CD8-positive, alpha-beta memory T cell (primary cell): ENCODE results near the gene TTC28. TPM values are rescaled to one million over a fixed set of nuclear protein-coding genes. Genes with fewer than 3 reads are reported as not detected.

Experiments used
- CTCF ChIA-PET: fragments of 350-600 bp; sonication (Branson Sonifier 250); formaldehyde crosslinking; loops from one replicate; lab custom pipeline; 2021; ENCODE audit warnings: antibody characterized with exemption; lab: Charles Lee
- POLR2A ChIA-PET: fragments of 350-600 bp; sonication (Branson Sonifier 250); formaldehyde crosslinking; loops from one replicate; lab custom pipeline; 2021; ENCODE audit warnings: antibody characterized with exemption; lab: Charles Lee
- DNase-seq, 5 donors: peaks; one replicate each; pipeline versions ENCODE4 v3.0.0 to v3.0.0-alpha.2; 2020 to 2022; ENCODE audit warnings: mixed read lengths in 1 of 5
- H3K27ac ChIP-seq: one replicate; pipeline ENCODE4 v1.7.0; 2013; ENCODE audit warnings: low read depth, mild to moderate bottlenecking, low read length, moderate library complexity
- H3K27me3 ChIP-seq: 2 replicates; pipeline ENCODE4 v1.7.0; 2013; ENCODE audit warnings: low read length, mild to moderate bottlenecking; ENCODE audit not compliant: insufficient read depth, poor library complexity, severe bottlenecking
- H3K36me3 ChIP-seq: 2 replicates; pipeline ENCODE4 v1.7.0; 2013; ENCODE audit warnings: mild to moderate bottlenecking, low read length, moderate library complexity; ENCODE audit not compliant: insufficient read depth
- H3K4me1 ChIP-seq: 2 replicates; pipeline ENCODE4 v1.7.0; 2013; ENCODE audit warnings: mild to moderate bottlenecking, low read length, moderate library complexity; ENCODE audit not compliant: insufficient read depth
- H3K4me3 ChIP-seq: 2 replicates; pipeline ENCODE4 v1.7.0; 2013; ENCODE audit warnings: mild to moderate bottlenecking, low read length
- H3K9me3 ChIP-seq: 2 replicates; pipeline ENCODE4 v1.7.0; 2013; ENCODE audit warnings: mild to moderate bottlenecking, low read length
- H3K27ac Mint-ChIP-seq, 8 donors: one replicate each; pipeline ENCODE4 v1.8.0; 2020 to 2021; ENCODE audit warnings: mixed read lengths in 8 of 8, mild to moderate bottlenecking in 6 of 8, inconsistent platforms in 3 of 8, moderate library complexity in 3 of 8
- H3K27me3 Mint-ChIP-seq, 2 donors: one replicate each; pipeline ENCODE4 v1.8.0; 2020 to 2021; ENCODE audit warnings: mixed read lengths in 2 of 2, mild to moderate bottlenecking in 1 of 2, moderate library complexity in 1 of 2
- H3K36me3 Mint-ChIP-seq, 3 donors: one replicate each; pipeline ENCODE4 v1.8.0; 2020 to 2021; ENCODE audit warnings: mixed read lengths in 3 of 3, inconsistent platforms in 1 of 3, mild to moderate bottlenecking in 1 of 3
- H3K4me1 Mint-ChIP-seq, 3 donors: one replicate each; pipeline ENCODE4 v1.8.0; 2020 to 2021; ENCODE audit warnings: mixed read lengths in 3 of 3, inconsistent platforms in 1 of 3, mild to moderate bottlenecking in 1 of 3
- H3K4me3 Mint-ChIP-seq, 7 donors: one replicate each; pipeline ENCODE4 v1.8.0; 2020 to 2021; ENCODE audit warnings: mixed read lengths in 7 of 7, mild to moderate bottlenecking in 6 of 7, moderate library complexity in 4 of 7, inconsistent platforms in 2 of 7
- H3K9me3 Mint-ChIP-seq, 5 donors: one replicate each; pipeline ENCODE4 v1.8.0; 2020 to 2022; ENCODE audit warnings: mixed read lengths in 5 of 5, mild to moderate bottlenecking in 3 of 5, moderate library complexity in 2 of 5, inconsistent platforms in 1 of 5
- polyA plus RNA-seq: library from polyadenylated mRNA; unstranded; fragments of 300-500 nt; fragmentation: Illumina TruSeq; gene quantifications from one replicate; pipeline ENCODE4 v1.2.3, GENCODE V29; 2021
- total RNA-seq, 2 experiments: library from RNA; stranded (reverse); gene quantifications; one replicate each; pipeline ENCODE4 v1.2.3, GENCODE V29; 2021

Gene TTC28
- total and polyA plus RNA-seq, 3 experiments from 2014 or later, result 0.24 to 0.60 (median 0.51) TPM

- Histone ChIP-seq H3K27ac (no peak overlapping the region), H3K4me1 (no peaks in the 10 kb centered on the region), H3K9me3 (no peaks in the 10 kb centered on the region), H3K4me3 (no peak overlapping the region), H3K36me3 (no peaks in the 10 kb centered on the region), H3K27me3 (no peaks in the 10 kb centered on the region)
- Mint-ChIP-seq H3K4me3 (no peak overlapping the region), H3K9me3 (peaks cover 0 to 4% (median 0%) of the 10 kb centered on the region in 5 donors), H3K27me3 (peaks cover 7 to 16% of the 10 kb centered on the region in 2 donors), H3K36me3 (no peaks in the 10 kb centered on the region), H3K27ac (no peak overlapping the region), H3K4me1 (no peaks in the 10 kb centered on the region)
- ChIA-PET POLR2A (no interaction called here), CTCF (no interaction called here)
- DNase-seq, result no peak
These were observed 558.7 kb downstream of the TTC28 start for GRCh38 chr22:28120691-28121592.

GRCh38 chr22:28118957-28119631 lies 560.5 kb downstream of the TTC28 start:
- Mint-ChIP-seq H3K27me3 (peaks cover 4 to 24% of the 10 kb centered on the region in 2 donors), H3K4me1 (no peaks in the 10 kb centered on the region), H3K27ac (no peak overlapping the region), H3K36me3 (no peaks in the 10 kb centered on the region), H3K9me3 (peaks cover 0 to 4% (median 0%) of the 10 kb centered on the region in 5 donors), H3K4me3 (no peak overlapping the region)
- Histone ChIP-seq H3K27ac (no peak overlapping the region), H3K4me3 (no peak overlapping the region), H3K27me3 (no peaks in the 10 kb centered on the region), H3K36me3 (no peaks in the 10 kb centered on the region), H3K4me1 (no peaks in the 10 kb centered on the region), H3K9me3 (no peaks in the 10 kb centered on the region)
- no peak for DNase-seq
- CTCF ChIA-PET, result no interaction called here
- POLR2A ChIA-PET, result no interaction called here

GRCh38 chr22:28116219-28116673 lies 563.4 kb downstream of the TTC28 start:
- Histone ChIP-seq H3K27me3 (no peaks in the 10 kb centered on the region), H3K9me3 (no peaks in the 10 kb centered on the region), H3K4me1 (no peaks in the 10 kb centered on the region), H3K27ac (no peak overlapping the region), H3K36me3 (no peaks in the 10 kb centered on the region), H3K4me3 (no peak overlapping the region)
- CTCF ChIA-PET, result no interaction called here
- Mint-ChIP-seq H3K36me3 (no peaks in the 10 kb centered on the region), H3K27me3 (peaks cover 8 to 24% of the 10 kb centered on the region in 2 donors), H3K4me1 (no peaks in the 10 kb centered on the region), H3K27ac (peak overlapping the region in 1 of 8 donors; percentile 48), H3K4me3 (no peak overlapping the region), H3K9me3 (no peaks in the 10 kb centered on the region)
- POLR2A ChIA-PET, result no interaction called here
- no peak for DNase-seq

GRCh38 chr22:28115426-28115825 lies 564.2 kb downstream of the TTC28 start:
- H3K27ac ChIP-seq, result no peak overlapping the region
- no peaks in the 10 kb centered on the region for H3K4me1 ChIP-seq
- no peaks in the 10 kb centered on the region for H3K27me3 ChIP-seq
- no peaks in the 10 kb centered on the region for H3K36me3 ChIP-seq
- Mint-ChIP-seq H3K4me1 (no peaks in the 10 kb centered on the region), H3K36me3 (no peaks in the 10 kb centered on the region), H3K4me3 (no peak overlapping the region), H3K27ac (no peak overlapping the region), H3K27me3 (peaks cover 8 to 21% of the 10 kb centered on the region in 2 donors), H3K9me3 (no peaks in the 10 kb centered on the region)
- POLR2A ChIA-PET, result no interaction called here
- CTCF ChIA-PET, result no interaction called here
- no peak for DNase-seq
- H3K9me3 ChIP-seq, result no peaks in the 10 kb centered on the region
- H3K4me3 ChIP-seq, result no peak overlapping the region

GRCh38 chr22:28112548-28113043 lies 567.0 kb downstream of the TTC28 start:
- Histone ChIP-seq H3K9me3 (no peaks in the 10 kb centered on the region), H3K27ac (no peak overlapping the region), H3K4me3 (no peak overlapping the region), H3K27me3 (no peaks in the 10 kb centered on the region), H3K4me1 (no peaks in the 10 kb centered on the region), H3K36me3 (no peaks in the 10 kb centered on the region)
- CTCF ChIA-PET, result no interaction called here
- H3K9me3 Mint-ChIP-seq, result no peaks in the 10 kb centered on the region
- no peak overlapping the region for H3K27ac Mint-ChIP-seq
- no peaks in the 10 kb centered on the region for H3K36me3 Mint-ChIP-seq
- DNase-seq, result no peak
- peaks cover 10 to 21% of the 10 kb centered on the region in 2 donors for H3K27me3 Mint-ChIP-seq
- H3K4me1 Mint-ChIP-seq, result no peaks in the 10 kb centered on the region
- POLR2A ChIA-PET, result no interaction called here
- no peak overlapping the region for H3K4me3 Mint-ChIP-seq

- no peak overlapping the region for H3K27ac ChIP-seq
- no peaks in the 10 kb centered on the region for H3K27me3 ChIP-seq
- no peaks in the 10 kb centered on the region for H3K4me1 ChIP-seq
- no peaks in the 10 kb centered on the region for H3K4me1 Mint-ChIP-seq
- CTCF ChIA-PET, result no interaction called here
- no peak for DNase-seq
- no peak overlapping the region for H3K27ac Mint-ChIP-seq
- H3K4me3 ChIP-seq, result no peak overlapping the region
- peaks cover 10 to 21% of the 10 kb centered on the region in 2 donors for H3K27me3 Mint-ChIP-seq
- no peaks in the 10 kb centered on the region for H3K9me3 ChIP-seq
- no peaks in the 10 kb centered on the region for H3K9me3 Mint-ChIP-seq
- H3K4me3 Mint-ChIP-seq, result no peak overlapping the region
- POLR2A ChIA-PET, result no interaction called here
- H3K36me3 Mint-ChIP-seq, result no peaks in the 10 kb centered on the region
- no peaks in the 10 kb centered on the region for H3K36me3 ChIP-seq
These were observed 567.5 kb downstream of the TTC28 start for GRCh38 chr22:28112190-28112544.

- Histone ChIP-seq H3K36me3 (no peaks in the 10 kb centered on the region), H3K4me3 (no peak overlapping the region), H3K27ac (no peak overlapping the region), H3K27me3 (no peaks in the 10 kb centered on the region), H3K9me3 (no peaks in the 10 kb centered on the region), H3K4me1 (no peaks in the 10 kb centered on the region)
- Mint-ChIP-seq H3K4me3 (no peak overlapping the region), H3K27ac (no peak overlapping the region), H3K36me3 (no peaks in the 10 kb centered on the region), H3K9me3 (no peaks in the 10 kb centered on the region), H3K27me3 (peaks cover 10 to 21% of the 10 kb centered on the region in 2 donors), H3K4me1 (no peaks in the 10 kb centered on the region)
- ChIA-PET CTCF (no interaction called here), POLR2A (no interaction called here)
- DNase-seq, result no peak
These were observed 568.0 kb downstream of the TTC28 start for GRCh38 chr22:28111501-28112189.

GRCh38 chr22:28108851-28109250 lies 570.8 kb downstream of the TTC28 start:
- CTCF ChIA-PET, result no interaction called here
- no peak for DNase-seq
- H3K4me3 Mint-ChIP-seq, result no peak overlapping the region
- no peaks in the 10 kb centered on the region for H3K4me1 ChIP-seq
- POLR2A ChIA-PET, result no interaction called here
- H3K9me3 Mint-ChIP-seq, result no peaks in the 10 kb centered on the region
- H3K4me1 Mint-ChIP-seq, result no peaks in the 10 kb centered on the region
- H3K27ac Mint-ChIP-seq, result no peak overlapping the region
- no peaks in the 10 kb centered on the region for H3K36me3 Mint-ChIP-seq
- no peaks in the 10 kb centered on the region for H3K36me3 ChIP-seq
- peaks cover 3 to 8% of the 10 kb centered on the region in 2 donors for H3K27me3 Mint-ChIP-seq
- H3K27me3 ChIP-seq, result no peaks in the 10 kb centered on the region
- H3K27ac ChIP-seq, result no peak overlapping the region
- no peak overlapping the region for H3K4me3 ChIP-seq
- no peaks in the 10 kb centered on the region for H3K9me3 ChIP-seq
